IMR-90 (cell line): ENCODE results near the gene FAM53B. TPM values are rescaled to one million over a fixed set of nuclear protein-coding genes. Genes with fewer than 3 reads are reported as not detected.

Experiments
- ATAC-seq: fragments of 200-7000 bp; cut with Tn5 transposase; 2 replicates; pipeline ENCODE4 v1.9.1; 2020; ENCODE audit warnings: low read depth, mild to moderate bottlenecking, moderate library complexity
- BruUV-seq: library from RNA; stranded (reverse); fragments of 400-500 nt; replicated peaks from 2 replicates; lab custom pipeline; 2021; lab: Mats Ljungman, UMichigan
- CTCF ChIA-PET: fragments of 300-600 bp; formaldehyde crosslinking; extraction: SDS; loops from one replicate; lab custom pipeline; 2021; ENCODE audit warnings: antibody characterized with exemption; lab: Yijun Ruan, JAX
- POLR2A ChIA-PET: fragments of 300-600 bp; sonication (Branson Sonifier 250); formaldehyde crosslinking; loops from one replicate; lab custom pipeline; 2022; ENCODE audit warnings: antibody characterized with exemption; ENCODE audit not compliant: unreplicated experiment; lab: Charles Lee
- DNase-seq: peaks from one replicate; pipeline ENCODE4 v3.0.0; 2013
- H2AFZ ChIP-seq: replicated peaks from 2 replicates; pipeline ENCODE3; 2013; ENCODE audit warnings: low read length, mild to moderate bottlenecking; ENCODE audit not compliant: poor library complexity
- H2AK5ac ChIP-seq: 2 replicates; pipeline ENCODE4 v1.6.1; 2013; ENCODE audit warnings: low read depth, low read length, inconsistent platforms
- H2AK9ac ChIP-seq: replicated peaks from 2 replicates; pipeline ENCODE3; 2013; ENCODE audit warnings: mild to moderate bottlenecking, low read depth, low read length, moderate library complexity; ENCODE audit not compliant: poor library complexity
- H2BK120ac ChIP-seq: 2 replicates; pipeline ENCODE4 v1.6.1; 2013; ENCODE audit warnings: low read depth, low read length, inconsistent platforms
- H2BK15ac ChIP-seq: 3 replicates; pipeline ENCODE4 v1.6.1; 2013; ENCODE audit warnings: low read depth, low read length, inconsistent platforms
- H2BK20ac ChIP-seq: 2 replicates; pipeline ENCODE4 v1.6.1; 2013; ENCODE audit warnings: low read depth, mild to moderate bottlenecking, inconsistent platforms, low read length, moderate library complexity
- H2BK5ac ChIP-seq: 2 replicates; pipeline ENCODE4 v1.6.1; 2013; ENCODE audit warnings: mild to moderate bottlenecking, low read depth, low read length, inconsistent platforms; ENCODE audit not compliant: poor library complexity, severe bottlenecking
- H3K14ac ChIP-seq: replicated peaks from 2 replicates; pipeline ENCODE4 v1.6.1; 2013; ENCODE audit warnings: low read depth, low read length, inconsistent platforms
- H3K18ac ChIP-seq: 2 replicates; pipeline ENCODE4 v1.6.1; 2013; ENCODE audit warnings: low read depth, low read length, control low read depth
- H3K23ac ChIP-seq: 2 replicates; pipeline ENCODE4 v1.6.1; 2013; ENCODE audit warnings: low read depth, low read length, inconsistent platforms
- H3K27ac ChIP-seq: 2 replicates; pipeline ENCODE4 v1.5.1; 2013; ENCODE audit warnings: mild to moderate bottlenecking, control low read depth, low read length; ENCODE audit not compliant: insufficient read depth
- H3K27me3 ChIP-seq: 2 replicates; pipeline ENCODE4 v1.6.1; 2013; ENCODE audit warnings: low read length; ENCODE audit not compliant: control insufficient read depth, insufficient read depth
- H3K36me3 ChIP-seq: 2 replicates; pipeline ENCODE4 v1.6.1; 2013; ENCODE audit warnings: low read length, mixed read lengths; ENCODE audit not compliant: control insufficient read depth, insufficient read depth
- H3K4ac ChIP-seq: 2 replicates; pipeline ENCODE4 v1.6.1; 2013; ENCODE audit warnings: low read depth, low read length, inconsistent platforms
- H3K4me1 ChIP-seq: 2 replicates; pipeline ENCODE4 v1.6.1; 2013; ENCODE audit warnings: low read length, mixed read lengths; ENCODE audit not compliant: control insufficient read depth, insufficient read depth
- H3K4me2 ChIP-seq: 2 replicates; pipeline ENCODE4 v1.6.1; 2013; ENCODE audit warnings: low read depth, mild to moderate bottlenecking, control low read depth, low read length, moderate library complexity
- H3K4me3 ChIP-seq: 2 replicates; pipeline ENCODE4 v1.5.1; 2013; ENCODE audit warnings: low read depth, mild to moderate bottlenecking, control low read depth, low read length, moderate library complexity; ENCODE audit not compliant: insufficient read depth
- H3K56ac ChIP-seq: 2 replicates; pipeline ENCODE4 v1.6.1; 2013; ENCODE audit warnings: low read length, inconsistent platforms; ENCODE audit not compliant: insufficient read depth; ENCODE audit errors: extremely low read depth
- H3K79me1 ChIP-seq, 2 experiments: 2 replicates each; pipeline ENCODE4 v1.6.1; 2013; ENCODE audit warnings: low read length in 2 of 2, inconsistent platforms in 1 of 2, low read depth in 1 of 2
- H3K9ac ChIP-seq: 2 replicates; pipeline ENCODE4 v1.6.1; 2013; ENCODE audit warnings: low read depth, low read length, control low read depth
- H3K9me1 ChIP-seq: 2 replicates; pipeline ENCODE4 v1.6.1; 2013; ENCODE audit warnings: low read length, inconsistent platforms; ENCODE audit not compliant: insufficient read depth
- H3K9me3 ChIP-seq: 2 replicates; pipeline ENCODE4 v1.6.1; 2013; ENCODE audit warnings: low read length; ENCODE audit not compliant: control insufficient read depth, insufficient read depth
- H4K20me1 ChIP-seq: 2 replicates; pipeline ENCODE4 v1.6.1; 2013; ENCODE audit warnings: low read length, inconsistent platforms; ENCODE audit not compliant: insufficient read depth
- H4K5ac ChIP-seq: 2 replicates; pipeline ENCODE4 v1.6.1; 2013; ENCODE audit warnings: mild to moderate bottlenecking, low read depth, low read length, control low read depth
- H4K8ac ChIP-seq, 2 experiments: 2 replicates each; pipeline ENCODE4 v1.6.1; 2013; ENCODE audit warnings: low read depth in 2 of 2, low read length in 2 of 2, control low read depth in 1 of 2, inconsistent platforms in 1 of 2
- H4K91ac ChIP-seq: 2 replicates; pipeline ENCODE4 v1.6.1; 2013; ENCODE audit warnings: low read depth, low read length, inconsistent platforms; ENCODE audit not compliant: insufficient read depth
- BHLHE40 ChIP-seq: fragments of 150-350 bp; IDR thresholded peaks from 2 replicates; pipeline ENCODE4 v1.6.1; 2016; ENCODE audit warnings: mild to moderate bottlenecking, low read depth, low read length
- CEBPB ChIP-seq: IDR thresholded peaks from 2 replicates; pipeline ENCODE4 v1.6.1; 2012; ENCODE audit warnings: low read depth, low read length, improper control_type of control experiment
- CHD1 ChIP-seq: IDR thresholded peaks from 2 replicates; pipeline ENCODE4 v1.6.1; 2012; ENCODE audit warnings: low read depth, low read length, improper control_type of control experiment
- FOS ChIP-seq: fragments of 150-350 bp; IDR thresholded peaks from 2 replicates; pipeline ENCODE4 v1.6.1; 2016; ENCODE audit warnings: low read depth, low read length
- MAFK ChIP-seq: IDR thresholded peaks from 2 replicates; pipeline ENCODE4 v1.6.1; 2012; ENCODE audit warnings: low read depth, low read length, improper control_type of control experiment
- MXI1 ChIP-seq: IDR thresholded peaks from 2 replicates; pipeline ENCODE4 v1.6.1; 2012; ENCODE audit warnings: low read depth, mild to moderate bottlenecking, low read length, moderate library complexity, borderline replicate concordance
- NFE2L2 ChIP-seq: fragments of 150-350 bp; IDR thresholded peaks from 2 replicates; pipeline ENCODE4 v1.6.1; 2016; ENCODE audit warnings: low read depth, mild to moderate bottlenecking, low read length
- POLR2A ChIP-seq: IDR thresholded peaks from 2 replicates; pipeline ENCODE4 v1.6.1; 2012; ENCODE audit warnings: mild to moderate bottlenecking, low read depth, low read length
- RAD21 ChIP-seq: IDR thresholded peaks from 2 replicates; pipeline ENCODE4 v1.6.1; 2012; ENCODE audit warnings: low read length, improper control_type of control experiment
- RCOR1 ChIP-seq: IDR thresholded peaks from 2 replicates; pipeline ENCODE4 v1.6.1; 2012; ENCODE audit warnings: mild to moderate bottlenecking, low read length, improper control_type of control experiment; ENCODE audit not compliant: insufficient replicate concordance
- RFX5 ChIP-seq: IDR thresholded peaks from 2 replicates; pipeline ENCODE4 v1.8.0; 2012; ENCODE audit warnings: low read depth, mild to moderate bottlenecking, low read length, moderate library complexity
- SMC3 ChIP-seq: fragments of 150-350 bp; IDR thresholded peaks from 2 replicates; pipeline ENCODE4 v1.6.1; 2016; ENCODE audit warnings: low read depth, mild to moderate bottlenecking, antibody characterized with exemption, low read length, moderate library complexity
- WGBS, 2 experiments: methylation state at CpG; one replicate each; pipeline versions ENCODE4 v1.1.5 to v1.1.7; 2013; ENCODE audit warnings: missing lambda C conversion rate in 2 of 2; ENCODE audit not compliant: insufficient read length in 1 of 2; ENCODE audit errors: extremely low coverage in 2 of 2; 5-methylcytosine and 5-hydroxymethylcytosine counted together
- dilution Hi-C: fragments of 300-500 bp; cut with HindIII; formaldehyde crosslinking; loops from one replicate; pipeline ENCODE4 v1.14.3; 2018; ENCODE audit warnings: low sequenced_read_pairs; ENCODE audit not compliant: unreplicated experiment
- in situ Hi-C: fragments of 300-500 bp; cut with MboI; formaldehyde crosslinking; loops from 3 replicates; pipeline ENCODE4 v1.14.3; 2019; ENCODE audit warnings: low sequenced_read_pairs, inconsistent platforms, mixed read lengths
- intact Hi-C: fragments of 100-400 bp; cut with micrococcal nuclease; formaldehyde crosslinking; loops from 2 replicates; pipeline ENCODE4 v1.10.0; 2022
- polyA plus RNA-seq, 3 experiments: library from polyadenylated mRNA; depleted of rRNA; stranded (reverse); fragments of >200 nt; gene quantifications; 2 replicates each; pipeline ENCODE4 v1.2.3, GENCODE V29; 2012; ENCODE audit warnings: low replicate concordance in 1 of 3
- total RNA-seq: library from RNA; depleted of rRNA; stranded (reverse); fragments of >200 nt; gene quantifications from 2 replicates; pipeline ENCODE4 v1.2.3, GENCODE V29; 2012
- TF ChIP-seq, protein P1 (sequence below): conservative IDR thresholded peaks from 2 replicates; pipeline ENCODE4 v1.5.1; 2012; ENCODE audit warnings: mild to moderate bottlenecking, low read depth, low read length, improper control_type of control experiment
- TF ChIP-seq, protein P2 (sequence below): fragments of 150-350 bp; IDR thresholded peaks from 2 replicates; pipeline ENCODE4 v1.6.1; 2017; ENCODE audit warnings: mild to moderate bottlenecking, antibody characterized with exemption, low read length, low read depth
- TF ChIP-seq, protein P3 (sequence below): fragments of 150-350 bp; IDR thresholded peaks from 2 replicates; pipeline ENCODE4 v1.6.1; 2016; ENCODE audit warnings: low read depth, mild to moderate bottlenecking, low read length, moderate library complexity, borderline replicate concordance

FAM53B gene
- total and polyA plus RNA-seq, 2 of the 4 experiments (the other 2 are of a cell fraction) = 3.8 to 5.7 TPM

DNA sequence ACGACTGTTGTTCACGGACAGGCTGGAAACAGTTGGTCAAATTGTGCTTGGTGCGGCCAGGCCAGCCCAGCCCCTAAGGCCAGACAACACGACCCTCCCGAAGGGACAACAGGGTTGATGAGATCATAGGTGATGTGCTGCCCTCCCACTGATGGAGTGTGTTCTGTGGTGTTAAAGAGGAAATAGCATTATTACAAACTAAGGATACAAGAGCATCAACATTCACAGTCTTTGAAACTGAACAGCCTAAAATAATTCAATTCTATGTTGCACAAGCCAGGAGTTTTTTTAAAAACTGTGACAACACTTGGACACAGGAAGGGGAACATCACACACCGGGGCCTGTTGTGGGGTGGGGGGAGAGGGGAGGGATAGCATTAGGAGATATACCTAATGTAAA lies 87.6 kb downstream of the FAM53B start:
- Histone ChIP-seq H3K56ac (no peak overlapping the region), H4K8ac (no peak overlapping the region), H2AK5ac (no peak overlapping the region), H3K9me3 (no peaks in the 10 kb centered on the region), H3K79me1 (no peaks in the 10 kb centered on the region; a peak in 1 of 4 replicates), H4K91ac (no peak overlapping the region), H4K20me1 (peaks cover 9% of the 10 kb centered on the region), H3K4me2 (no peak overlapping the region), H3K27ac (no peak overlapping the region), H2BK20ac (no peak overlapping the region), H3K9me1 (peaks cover 12% of the 10 kb centered on the region), H3K4ac (no peak overlapping the region), H4K5ac (no peak overlapping the region), H3K18ac (no peak overlapping the region), H3K9ac (no peak overlapping the region), H2BK5ac (no peak overlapping the region), H3K4me3 (no peak overlapping the region), H3K4me1 (no peaks in the 10 kb centered on the region), H2BK15ac (no peak overlapping the region), H3K27me3 (no peaks in the 10 kb centered on the region), H2AK9ac (no peak overlapping the region), H2AFZ (no peak overlapping the region), H2BK120ac (no peak overlapping the region), H3K23ac (no peak overlapping the region), H3K36me3 (no peaks in the 10 kb centered on the region), H3K14ac (no peak overlapping the region)
- DNase-seq = no peak
- ChIA-PET CTCF (no interaction called here), POLR2A (no interaction called here)
- dilution Hi-C loops = no loop called here
- BruUV-seq = no TSS peak
- no CpG with 5 or more reads among the region's 6 CpGs for WGBS, 2 experiments
- in situ Hi-C loops = no loop called here
- intact Hi-C loops = no loop called here
- no peak for ATAC-seq
- no peak for TF ChIP-seq CHD1
- no peak for TF ChIP-seq SMC3
- TF ChIP-seq MAFK = no peak
- TF ChIP-seq FOS = no peak
- no peak for TF ChIP-seq CEBPB
- TF ChIP-seq RFX5 = no peak
- TF ChIP-seq RCOR1 = no peak
- TF ChIP-seq BHLHE40 = no peak
- TF ChIP-seq, protein P1, sequence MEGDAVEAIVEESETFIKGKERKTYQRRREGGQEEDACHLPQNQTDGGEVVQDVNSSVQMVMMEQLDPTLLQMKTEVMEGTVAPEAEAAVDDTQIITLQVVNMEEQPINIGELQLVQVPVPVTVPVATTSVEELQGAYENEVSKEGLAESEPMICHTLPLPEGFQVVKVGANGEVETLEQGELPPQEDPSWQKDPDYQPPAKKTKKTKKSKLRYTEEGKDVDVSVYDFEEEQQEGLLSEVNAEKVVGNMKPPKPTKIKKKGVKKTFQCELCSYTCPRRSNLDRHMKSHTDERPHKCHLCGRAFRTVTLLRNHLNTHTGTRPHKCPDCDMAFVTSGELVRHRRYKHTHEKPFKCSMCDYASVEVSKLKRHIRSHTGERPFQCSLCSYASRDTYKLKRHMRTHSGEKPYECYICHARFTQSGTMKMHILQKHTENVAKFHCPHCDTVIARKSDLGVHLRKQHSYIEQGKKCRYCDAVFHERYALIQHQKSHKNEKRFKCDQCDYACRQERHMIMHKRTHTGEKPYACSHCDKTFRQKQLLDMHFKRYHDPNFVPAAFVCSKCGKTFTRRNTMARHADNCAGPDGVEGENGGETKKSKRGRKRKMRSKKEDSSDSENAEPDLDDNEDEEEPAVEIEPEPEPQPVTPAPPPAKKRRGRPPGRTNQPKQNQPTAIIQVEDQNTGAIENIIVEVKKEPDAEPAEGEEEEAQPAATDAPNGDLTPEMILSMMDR = no peak
- TF ChIP-seq, protein P2, sequence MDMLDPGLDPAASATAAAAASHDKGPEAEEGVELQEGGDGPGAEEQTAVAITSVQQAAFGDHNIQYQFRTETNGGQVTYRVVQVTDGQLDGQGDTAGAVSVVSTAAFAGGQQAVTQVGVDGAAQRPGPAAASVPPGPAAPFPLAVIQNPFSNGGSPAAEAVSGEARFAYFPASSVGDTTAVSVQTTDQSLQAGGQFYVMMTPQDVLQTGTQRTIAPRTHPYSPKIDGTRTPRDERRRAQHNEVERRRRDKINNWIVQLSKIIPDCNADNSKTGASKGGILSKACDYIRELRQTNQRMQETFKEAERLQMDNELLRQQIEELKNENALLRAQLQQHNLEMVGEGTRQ = no peak
- TF ChIP-seq, protein P3, sequence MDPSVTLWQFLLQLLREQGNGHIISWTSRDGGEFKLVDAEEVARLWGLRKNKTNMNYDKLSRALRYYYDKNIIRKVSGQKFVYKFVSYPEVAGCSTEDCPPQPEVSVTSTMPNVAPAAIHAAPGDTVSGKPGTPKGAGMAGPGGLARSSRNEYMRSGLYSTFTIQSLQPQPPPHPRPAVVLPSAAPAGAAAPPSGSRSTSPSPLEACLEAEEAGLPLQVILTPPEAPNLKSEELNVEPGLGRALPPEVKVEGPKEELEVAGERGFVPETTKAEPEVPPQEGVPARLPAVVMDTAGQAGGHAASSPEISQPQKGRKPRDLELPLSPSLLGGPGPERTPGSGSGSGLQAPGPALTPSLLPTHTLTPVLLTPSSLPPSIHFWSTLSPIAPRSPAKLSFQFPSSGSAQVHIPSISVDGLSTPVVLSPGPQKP = no peak
- TF ChIP-seq NFE2L2 = no peak
- TF ChIP-seq MXI1 = no peak
- TF ChIP-seq RAD21 = no peak
- no peak for TF ChIP-seq POLR2A
